H54 (cell line): ENCODE data around the gene ARID2.

Experiments used
- DNase-seq: peaks from one replicate; pipeline ENCODE4 v3.0.0; 2011; ENCODE audit warnings: low spot score, mixed read lengths; ENCODE audit not compliant: insufficient read length
- FAIRE-seq: peaks from 3 replicates; lab custom pipeline; 2011; peaks lifted over from hg19 to GRCh38; lab: Jason Lieb, UNC
- POLR2A ChIP-seq: IDR thresholded peaks from 2 replicates; pipeline ENCODE4 v1.6.1; 2011; ENCODE audit warnings: low read depth, mild to moderate bottlenecking, low read length

Gene ARID2

DNA sequence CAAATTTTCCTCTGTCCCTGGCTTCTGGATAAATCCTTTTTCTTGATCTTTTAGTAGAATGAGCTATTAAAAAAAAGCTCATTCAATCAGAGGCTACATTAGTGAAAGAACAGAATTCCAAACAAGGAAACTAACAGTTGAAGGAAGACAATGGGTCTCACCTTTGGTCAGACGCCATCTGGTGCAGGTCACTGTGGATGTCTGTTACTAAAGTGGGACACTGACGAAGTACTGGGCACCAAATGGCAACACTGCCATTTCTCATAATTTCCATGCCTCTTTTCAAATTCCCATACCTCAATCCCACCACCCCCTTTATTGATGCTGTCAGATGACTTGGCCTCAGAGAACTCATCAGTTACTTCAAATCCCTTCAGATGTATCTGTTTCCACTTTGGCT is 24.5 kb upstream of the ARID2 start:
- TF ChIP-seq POLR2A = no peak
- FAIRE-seq (no peak), DNase-seq (no peak)

DNA sequence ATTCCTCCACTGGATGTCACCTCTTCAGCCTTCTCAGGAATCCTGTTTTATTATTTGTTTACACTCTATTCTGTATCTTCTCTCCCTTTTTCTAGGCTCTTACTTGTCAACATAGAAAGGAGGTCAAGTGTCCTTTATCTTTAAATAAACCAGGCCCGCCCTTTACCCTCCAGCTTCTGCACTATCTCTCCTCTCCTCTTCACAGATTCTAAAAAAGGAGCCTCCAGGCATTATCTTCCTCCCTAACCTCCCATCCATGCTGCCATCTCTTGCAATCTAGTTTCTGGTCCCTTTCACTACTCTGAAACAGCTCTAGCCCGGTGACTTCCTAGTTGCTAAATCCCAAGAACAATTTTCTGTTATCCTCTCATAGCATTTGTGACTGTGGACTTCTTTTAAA is 24.1 kb upstream of the ARID2 start:
- no peak for FAIRE-seq
- no peak for DNase-seq
- TF ChIP-seq POLR2A = no peak

DNA sequence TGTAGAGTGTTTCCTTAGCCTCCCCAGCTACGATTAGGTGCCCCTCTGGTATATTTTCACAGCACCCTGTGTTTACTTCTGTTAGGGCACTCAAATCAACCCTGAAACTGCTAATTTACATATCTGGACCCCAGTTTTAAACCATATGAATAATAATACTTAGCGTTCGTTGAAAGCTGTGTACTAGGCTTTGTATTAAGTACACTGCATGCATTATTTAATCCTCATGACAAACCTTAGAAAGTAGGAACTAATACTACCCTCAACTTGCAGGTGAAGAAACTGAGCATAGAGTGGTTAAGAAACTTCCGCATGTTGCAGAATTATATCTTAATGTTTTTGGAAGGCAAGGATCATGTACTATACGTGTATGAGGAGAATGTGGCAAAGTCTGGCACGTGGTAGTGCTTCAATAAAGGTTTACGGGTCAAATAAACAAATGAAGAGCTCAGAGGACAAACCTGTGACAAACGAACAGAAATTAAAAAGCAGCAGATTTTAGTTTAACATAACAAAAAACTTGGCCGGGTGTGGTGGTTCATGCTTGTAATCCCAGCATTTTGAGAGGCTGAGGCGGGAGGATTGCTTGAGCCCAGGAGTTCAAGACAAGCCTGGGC is 22.2 kb upstream of the ARID2 start:
- no peak for TF ChIP-seq POLR2A
- FAIRE-seq (no peak), DNase-seq (no peak)

GRCh38 chr12:45708363-45708762 is 21.1 kb upstream of the ARID2 start:
- TF ChIP-seq POLR2A = no peak
- DNase-seq (no peak), FAIRE-seq (no peak)

DNA sequence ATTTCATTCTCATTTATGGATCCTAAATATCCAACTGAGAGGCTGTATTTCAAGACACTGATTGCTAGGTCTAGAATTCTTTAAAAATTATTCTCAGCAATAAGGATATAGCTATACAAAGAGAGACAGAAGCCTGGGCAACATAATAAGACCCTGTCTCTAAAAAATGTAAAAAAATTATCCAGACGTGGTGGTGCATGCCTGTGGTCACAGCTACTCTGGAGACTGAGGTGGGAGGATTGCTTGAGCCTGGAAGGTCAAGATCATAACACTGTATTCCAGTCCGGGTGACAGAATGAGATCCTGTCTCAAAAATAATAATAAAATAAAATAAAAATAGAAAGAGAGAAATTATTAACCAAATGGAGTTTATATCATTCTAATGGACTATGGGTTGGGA is 20.6 kb upstream of the ARID2 start:
- DNase-seq = no peak
- no peak for TF ChIP-seq POLR2A
- no peak for FAIRE-seq

DNA sequence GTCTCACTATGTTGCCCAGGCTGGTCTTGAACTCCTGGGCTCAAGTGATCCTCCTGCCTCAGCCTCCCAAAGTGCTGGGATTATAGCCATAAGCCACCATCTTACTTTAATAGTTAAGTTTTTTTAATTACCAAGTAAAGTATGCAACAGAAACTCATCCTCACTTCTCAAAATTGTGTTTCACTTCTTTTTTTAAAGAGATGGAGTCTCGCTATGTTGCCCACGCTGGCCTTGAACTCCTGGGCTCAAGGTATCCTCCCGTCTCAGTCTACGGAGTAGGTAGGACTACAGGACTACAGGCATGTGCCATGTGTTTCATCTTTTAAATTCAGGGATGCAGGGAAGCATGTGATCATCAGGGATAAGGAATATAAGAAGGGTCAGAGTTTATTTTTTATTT is 17.2 kb upstream of the ARID2 start:
- FAIRE-seq (no peak), DNase-seq (no peak)
- no peak for TF ChIP-seq POLR2A

DNA sequence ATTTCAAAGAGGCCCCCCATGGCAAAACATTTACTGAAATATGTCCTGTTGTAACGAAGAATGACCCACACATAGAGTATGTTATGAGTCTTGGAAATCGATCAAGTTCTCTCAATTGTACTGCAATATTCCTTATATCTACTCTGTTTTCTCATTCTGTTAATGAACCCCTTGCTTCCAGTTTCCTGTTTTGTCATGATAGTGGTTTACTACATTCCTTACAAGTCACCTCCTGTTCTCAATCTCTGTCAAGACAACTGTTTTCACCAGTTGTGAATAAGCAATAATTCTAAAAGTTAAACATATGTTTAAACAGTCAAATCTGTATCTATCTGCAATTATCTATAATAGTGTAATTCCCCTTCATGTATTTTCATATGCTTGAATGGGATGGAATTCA is 16.4 kb upstream of the ARID2 start:
- TF ChIP-seq POLR2A = no peak
- DNase-seq (no peak), FAIRE-seq (peak; percentile 11)

DNA sequence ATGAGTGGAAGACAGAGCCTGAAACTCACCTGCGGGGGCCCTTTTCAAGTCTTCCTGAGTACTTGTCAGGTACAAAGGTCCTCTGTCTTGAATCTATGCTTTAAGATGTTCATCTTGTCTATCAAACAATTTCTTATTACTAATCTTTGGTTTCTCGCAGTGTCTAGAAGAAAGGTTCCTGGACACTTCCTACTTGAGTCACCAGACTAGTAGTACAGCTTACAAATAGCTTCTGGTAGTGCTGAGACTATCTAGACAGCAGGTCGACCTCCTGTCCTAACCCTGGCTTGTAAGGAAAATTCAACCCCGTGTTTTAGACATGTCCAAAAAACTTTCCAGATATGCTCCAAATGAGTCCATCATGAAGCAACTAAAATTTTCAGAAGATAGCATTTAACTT is 11.2 kb upstream of the ARID2 start:
- no peak for FAIRE-seq
- DNase-seq = no peak
- no peak for TF ChIP-seq POLR2A

DNA sequence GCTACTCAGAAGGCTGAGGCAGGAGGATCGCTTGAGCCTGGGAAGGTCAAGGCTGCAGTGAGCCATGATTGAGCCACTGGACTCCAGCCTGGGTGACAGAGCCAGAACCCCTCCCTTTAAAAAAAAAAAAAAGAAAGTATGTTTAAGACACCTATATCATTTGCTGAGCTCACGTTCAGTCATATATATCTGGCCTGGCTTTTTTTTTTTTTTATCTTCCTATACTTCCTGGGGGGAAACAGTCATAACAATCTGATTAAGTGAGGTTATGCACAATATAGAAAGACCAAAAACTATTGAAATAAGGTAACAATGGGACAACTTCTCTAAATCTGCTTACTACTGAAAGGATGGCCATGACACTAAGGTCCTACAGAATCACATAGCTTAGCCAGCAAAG is 9.4 kb upstream of the ARID2 start:
- DNase-seq (no peak), FAIRE-seq (no peak)

DNA sequence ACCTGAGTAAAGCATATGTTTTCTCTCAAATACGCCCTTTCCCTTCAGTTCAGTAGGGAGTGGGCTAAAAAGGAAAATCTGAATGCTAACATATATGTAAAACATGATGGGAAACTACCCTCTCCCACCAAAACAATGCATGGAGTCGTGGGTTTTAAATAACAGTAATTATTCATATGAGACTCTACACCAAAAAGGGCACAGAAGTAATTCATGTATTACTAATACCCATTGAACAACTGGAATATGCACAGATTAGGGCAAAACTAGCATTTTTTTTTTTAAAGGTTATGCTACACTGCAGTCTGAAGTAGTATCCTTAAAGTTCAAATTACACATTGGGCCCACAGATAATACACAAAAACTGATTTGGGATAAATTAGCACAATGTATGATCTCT is 8.1 kb upstream of the ARID2 start:
- DNase-seq = no peak
- TF ChIP-seq POLR2A = no peak
- FAIRE-seq = peak; percentile 48

More for the DNA sequence above, 9.4 kb upstream of the ARID2 start:
- no peak for TF ChIP-seq POLR2A

DNA sequence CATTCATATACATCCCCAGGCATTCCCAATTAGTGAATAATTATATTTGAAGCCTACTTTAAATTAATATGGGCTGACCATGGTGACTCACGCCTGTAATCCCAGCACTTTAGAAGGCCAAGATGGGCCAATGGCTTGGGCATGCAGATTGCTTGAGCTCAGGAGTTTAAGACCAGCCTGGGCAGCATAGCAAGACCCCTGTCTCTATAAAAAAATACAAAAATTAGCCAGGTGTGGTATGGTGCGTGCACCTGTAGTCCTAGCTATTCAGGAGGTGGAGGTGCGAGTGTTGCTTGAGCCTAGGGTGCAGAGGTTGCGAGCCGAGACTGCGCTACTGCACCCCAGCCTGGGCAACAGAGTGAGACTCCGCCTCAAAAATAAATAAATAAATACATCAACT is 7.6 kb upstream of the ARID2 start:
- TF ChIP-seq POLR2A = no peak
- no peak for FAIRE-seq
- DNase-seq = no peak

DNA sequence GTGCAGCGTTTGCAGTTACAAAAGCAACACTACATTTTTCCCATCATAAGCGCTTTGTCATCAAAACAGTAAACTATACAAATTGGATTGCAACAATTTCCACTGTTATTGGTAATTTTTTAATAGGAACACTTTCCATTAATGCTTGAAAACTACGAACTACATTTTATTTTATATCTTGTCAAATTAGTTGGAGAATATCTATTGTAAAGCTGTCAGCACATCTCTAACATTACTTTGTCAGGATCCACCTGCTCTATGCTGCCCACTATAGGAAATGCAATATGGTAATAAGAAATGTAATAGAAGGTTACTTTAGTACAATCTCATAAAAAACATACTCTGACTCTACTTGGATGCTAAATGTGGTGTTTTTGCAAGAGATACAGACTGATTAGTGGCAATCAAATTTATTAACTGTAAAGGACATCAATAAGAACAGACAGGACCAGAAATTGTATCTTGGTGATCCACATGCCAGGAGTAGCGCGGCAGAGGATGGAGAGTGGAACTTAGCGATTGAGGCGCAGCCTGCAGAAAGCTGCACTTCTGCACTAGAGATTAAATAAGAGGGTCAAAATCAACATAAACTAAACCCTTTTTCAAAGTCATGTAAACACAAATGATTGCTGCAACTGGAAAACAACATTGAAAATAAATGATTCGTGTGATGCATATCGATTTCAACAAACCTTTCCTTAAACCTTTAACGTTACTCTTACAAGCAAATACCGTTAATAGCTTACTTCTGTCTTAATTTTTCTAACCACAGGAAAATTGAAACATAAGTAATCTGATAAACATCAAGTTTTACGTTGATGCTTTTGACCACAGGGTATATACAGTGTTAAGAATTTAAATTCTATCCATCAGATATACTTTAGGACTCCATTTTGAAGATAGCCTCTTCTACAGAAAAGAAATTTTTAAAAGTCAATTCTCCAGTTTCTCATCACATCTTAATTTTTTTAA is 3.6 kb upstream of the ARID2 start:
- no peak for TF ChIP-seq POLR2A
- DNase-seq = peak; percentile 22
- peak; percentile 94 for FAIRE-seq

DNA sequence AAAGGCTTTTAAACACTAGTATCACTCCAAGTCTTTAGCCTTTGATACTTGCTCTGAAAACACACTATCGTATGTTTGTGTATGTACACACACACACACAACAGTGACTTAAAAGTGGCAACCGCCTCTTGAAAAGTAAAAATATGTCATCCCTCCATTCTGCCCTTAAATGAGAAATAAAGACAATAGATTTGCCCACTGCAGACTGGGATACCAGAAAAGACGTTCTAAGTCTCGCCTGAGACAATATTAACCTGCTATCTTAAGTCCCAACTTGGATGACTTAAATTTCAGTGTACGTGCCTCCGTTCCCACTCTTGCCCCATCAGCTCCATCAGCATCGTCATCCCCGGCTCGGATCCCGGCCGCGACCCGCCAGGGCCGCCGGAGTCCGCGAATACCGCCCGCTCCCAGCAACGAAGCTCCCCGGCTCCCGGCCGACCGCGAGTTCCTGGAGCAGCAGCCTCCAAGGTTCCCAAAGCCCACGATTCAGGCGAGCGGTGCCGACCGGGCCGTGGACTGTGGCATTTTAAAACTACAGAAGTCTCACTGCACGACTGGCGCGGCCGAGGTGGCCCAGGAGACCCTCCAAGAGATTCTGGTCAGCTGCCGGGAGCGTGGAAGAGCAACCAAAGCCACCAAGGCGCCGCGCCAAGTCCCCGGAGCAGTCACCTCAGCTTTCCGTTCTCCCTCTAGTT is 2.8 kb upstream of the ARID2 start:
- TF ChIP-seq POLR2A = no peak; the same call in 1 of the 2 replicates
- no peak for FAIRE-seq

More for the DNA sequence above, 2.8 kb upstream of the ARID2 start:
- DNase-seq = peak; percentile 15
